Activated T-cell treated with anti-CD3 and anti-CD28 coated beads, Interleukin-2, amount 50 U/mL, for 48 hours (primary cell): ENCODE data around the gene ADAMTS2.
"Not testable (repeated sequence)": the region's sequence is repeated elsewhere in the genome, so short reads cannot be mapped to it uniquely, and the experiment has no call there.

Source experiments
- DNase-seq, 2 experiments: peaks; one replicate each; pipeline ENCODE4 v3.0.0-alpha.2; 2020

ADAMTS2 gene

GRCh38 chr5:179120951-179121666, 224.2 kb downstream of the ADAMTS2 start:
- DNase-seq: peak in 1 of 2 experiments; percentile 6

- no peak for DNase-seq
Measured at GRCh38 chr5:179120421-179120861, 224.8 kb downstream of the ADAMTS2 start.

- DNase-seq: peak in 1 of 2 experiments; percentile 1
Measured at GRCh38 chr5:179119415-179120170, 225.7 kb downstream of the ADAMTS2 start.

- DNase-seq: peak in 1 of 2 experiments; percentile 1
Measured at GRCh38 chr5:179118756-179119414, 226.4 kb downstream of the ADAMTS2 start.

GRCh38 chr5:179118338-179118737, 226.9 kb downstream of the ADAMTS2 start:
- no peak for DNase-seq

GRCh38 chr5:179115845-179116524, 229.3 kb downstream of the ADAMTS2 start:
- DNase-seq: no peak

- no peak for DNase-seq
Measured at GRCh38 chr5:179115307-179115706, 230.0 kb downstream of the ADAMTS2 start.

GRCh38 chr5:179114756-179115155, 230.5 kb downstream of the ADAMTS2 start:
- DNase-seq: peak in 1 of 2 experiments; percentile 3

GRCh38 chr5:179113945-179114641, 231.2 kb downstream of the ADAMTS2 start:
- DNase-seq: no peak

- no peak for DNase-seq
Measured at GRCh38 chr5:179113143-179113530, 232.1 kb downstream of the ADAMTS2 start.

GRCh38 chr5:179112469-179113142, 232.7 kb downstream of the ADAMTS2 start:
- DNase-seq: no peak

- no peak for DNase-seq
Measured at GRCh38 chr5:179111267-179112207, 233.7 kb downstream of the ADAMTS2 start.

- no peak for DNase-seq
Measured at GRCh38 chr5:179110528-179110927, 234.7 kb downstream of the ADAMTS2 start.

GRCh38 chr5:179101282-179101681, 244.0 kb downstream of the ADAMTS2 start:
- DNase-seq: not testable (repeated sequence)

- DNase-seq: no peak
Measured at GRCh38 chr5:179089502-179089901, 255.8 kb downstream of the ADAMTS2 start.

GRCh38 chr5:179080724-179081123, 264.5 kb downstream of the ADAMTS2 start:
- DNase-seq: no peak

GRCh38 chr5:179079165-179079987, 265.9 kb downstream of the ADAMTS2 start:
- no peak for DNase-seq

- DNase-seq: no peak
Measured at GRCh38 chr5:179065703-179066102, 279.6 kb downstream of the ADAMTS2 start.

- DNase-seq: no peak
Measured at GRCh38 chr5:179061025-179061424, 284.2 kb downstream of the ADAMTS2 start.
